Hindlimb muscle (tissue), 1 donor: ENCODE data around the gene MYOZ3. TPM values are rescaled to one million over a fixed set of nuclear protein-coding genes. Genes with fewer than 3 reads are reported as not detected.

Experiments used
- DNase-seq: peaks from one replicate; pipeline ENCODE4 v3.0.0-alpha.2; 2013
- polyA plus RNA-seq: library from polyadenylated mRNA; unstranded; fragments of 120-200 nt; gene quantifications from one replicate; pipeline ENCODE4 v1.2.1, GENCODE V29; 2013; ENCODE audit not compliant: insufficient read length

The MYOZ3 gene
- polyA plus RNA-seq, 1 donor, result 12.5 TPM

DNA sequence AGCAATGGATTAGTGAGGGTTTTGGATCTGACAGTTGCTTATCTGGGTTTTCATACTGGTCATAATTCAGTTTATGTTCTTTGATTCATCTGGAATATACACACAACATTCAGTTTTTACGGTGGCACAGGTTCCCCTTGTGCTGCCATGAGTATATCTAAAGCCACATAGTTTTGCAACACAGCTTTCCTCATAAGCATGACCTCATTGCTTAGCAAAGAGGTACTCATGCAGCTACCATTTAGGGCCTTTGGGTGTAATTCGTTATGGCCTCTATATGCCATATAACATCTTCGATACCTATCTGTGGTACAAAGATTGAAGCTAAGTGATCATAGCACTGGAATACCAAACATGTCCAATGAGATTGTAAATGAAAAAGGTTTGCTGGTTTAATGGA is 42.7 kb downstream of the MYOZ3 start:
- DNase-seq, result no peak

GRCh38 chr5:150706776-150707390 is 45.8 kb downstream of the MYOZ3 start:
- DNase-seq, result no peak

- DNase-seq, result no peak
Observed at GRCh38 chr5:150710165-150710564, 49.1 kb downstream of the MYOZ3 start.

DNA sequence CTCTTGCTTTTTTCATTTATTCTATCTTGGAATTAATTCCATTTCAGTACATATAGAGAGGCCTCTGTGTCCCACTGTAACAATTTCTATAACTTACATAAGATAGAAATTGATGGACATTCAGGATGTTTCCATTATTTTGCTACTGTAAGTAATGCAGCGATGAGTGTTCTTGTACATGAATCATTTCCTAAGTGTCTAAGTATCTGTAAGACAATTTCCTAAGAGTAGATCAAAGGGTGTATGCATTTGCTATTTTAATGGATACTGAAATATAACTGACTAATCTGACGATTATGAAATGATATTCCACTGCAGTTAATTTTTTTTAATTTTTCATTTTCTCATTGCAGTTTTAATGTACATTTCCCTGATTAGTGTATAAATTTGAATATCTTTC is 62.8 kb downstream of the MYOZ3 start:
- DNase-seq, result no peak

Other genes with a start within 250 kb of the MYOZ3 start
- gene CD74, start 248.3 kb upstream of the MYOZ3 start, polyA plus RNA-seq, result 195 TPM
- 2,799 TPM for gene RPS14, start 211.5 kb upstream of the MYOZ3 start, polyA plus RNA-seq
- 48.2 TPM for gene NDST1, start 153.1 kb upstream of the MYOZ3 start, polyA plus RNA-seq
- gene SYNPO, start 20.6 kb upstream of the MYOZ3 start, polyA plus RNA-seq, result 32.8 TPM
- gene RBM22, start 39.8 kb downstream of the MYOZ3 start, polyA plus RNA-seq, result 43.8 TPM
- 42.7 TPM for gene DCTN4, start 97.8 kb downstream of the MYOZ3 start, polyA plus RNA-seq
- gene SMIM3, start 117.5 kb downstream of the MYOZ3 start, polyA plus RNA-seq, result 5.7 TPM
- 0.35 TPM for gene IRGM, start 185.3 kb downstream of the MYOZ3 start, polyA plus RNA-seq
- gene ZNF300, start 243.7 kb downstream of the MYOZ3 start, polyA plus RNA-seq, result 8.8 TPM